GM10847 (cell line): ENCODE data around the gene CAP2.

Experiments used
- POLR2A ChIP-seq: IDR thresholded peaks from 2 replicates; pipeline ENCODE4 v1.6.1; 2011; ENCODE audit not compliant: insufficient read length; ENCODE audit errors: extremely low read depth

CAP2 gene

DNA sequence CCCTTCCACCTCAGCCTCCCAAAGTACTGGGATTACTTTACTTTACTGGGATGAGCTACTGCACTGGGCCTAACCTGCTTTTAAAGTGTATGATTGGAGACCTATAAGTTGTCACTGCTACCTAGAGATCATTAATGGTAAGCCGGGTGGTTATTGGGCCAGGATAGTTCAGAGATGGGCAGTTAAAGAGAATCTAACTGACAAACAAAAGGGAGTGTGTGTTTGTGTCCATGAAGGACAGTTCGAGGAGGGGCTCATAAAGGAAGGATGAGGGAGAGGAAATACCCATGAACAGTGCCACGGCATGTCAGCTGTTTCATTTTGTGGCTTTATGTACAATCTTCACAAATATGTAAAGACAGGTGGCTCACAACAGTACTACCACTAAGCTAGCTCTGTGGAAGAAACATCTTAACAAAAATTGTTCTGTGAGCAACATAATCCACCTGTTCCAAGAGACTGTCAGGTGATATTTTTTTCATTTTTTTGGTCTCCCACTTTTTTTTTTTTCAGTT is 137.0 kb downstream of the CAP2 start:
- TF ChIP-seq POLR2A = no peak

DNA sequence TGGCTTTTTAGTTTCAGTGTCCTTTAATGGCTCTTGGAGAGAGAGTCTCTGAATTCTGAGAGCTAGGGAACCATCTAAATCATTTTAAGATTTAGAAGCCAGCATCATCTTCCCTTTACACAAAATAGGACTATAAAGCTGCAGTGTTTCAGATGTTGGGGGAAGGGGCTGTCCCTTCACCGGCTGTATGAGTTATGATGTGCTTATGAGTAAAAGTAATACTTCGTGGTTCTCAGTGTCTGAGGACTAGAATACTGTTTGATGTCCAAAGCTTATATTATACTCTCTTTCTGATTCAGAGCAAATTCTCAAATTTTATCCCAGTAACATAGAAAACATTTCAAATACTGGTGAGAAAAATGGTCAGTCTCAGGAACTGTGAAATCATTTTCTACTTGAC is 143.2 kb downstream of the CAP2 start:
- no peak for TF ChIP-seq POLR2A

DNA sequence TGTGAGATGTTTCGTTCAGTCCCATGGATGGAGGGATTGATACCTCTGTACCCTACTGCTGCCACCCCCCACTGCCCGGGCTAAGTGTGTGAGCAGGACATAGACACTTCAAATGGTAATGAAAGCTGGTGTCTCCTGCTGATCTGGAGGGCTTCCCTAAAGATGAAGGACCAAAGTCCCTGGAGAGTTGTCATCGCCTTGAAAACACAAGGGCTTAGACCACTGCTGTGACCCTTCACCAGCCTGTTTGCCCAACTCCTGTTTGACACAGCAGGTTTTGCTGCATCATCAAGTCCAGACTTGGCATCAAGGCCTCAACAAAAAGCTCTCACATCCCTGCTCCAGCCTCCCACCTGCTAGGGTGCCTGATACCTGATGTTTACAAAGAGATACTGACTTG is 148.8 kb downstream of the CAP2 start:
- TF ChIP-seq POLR2A = no peak

DNA sequence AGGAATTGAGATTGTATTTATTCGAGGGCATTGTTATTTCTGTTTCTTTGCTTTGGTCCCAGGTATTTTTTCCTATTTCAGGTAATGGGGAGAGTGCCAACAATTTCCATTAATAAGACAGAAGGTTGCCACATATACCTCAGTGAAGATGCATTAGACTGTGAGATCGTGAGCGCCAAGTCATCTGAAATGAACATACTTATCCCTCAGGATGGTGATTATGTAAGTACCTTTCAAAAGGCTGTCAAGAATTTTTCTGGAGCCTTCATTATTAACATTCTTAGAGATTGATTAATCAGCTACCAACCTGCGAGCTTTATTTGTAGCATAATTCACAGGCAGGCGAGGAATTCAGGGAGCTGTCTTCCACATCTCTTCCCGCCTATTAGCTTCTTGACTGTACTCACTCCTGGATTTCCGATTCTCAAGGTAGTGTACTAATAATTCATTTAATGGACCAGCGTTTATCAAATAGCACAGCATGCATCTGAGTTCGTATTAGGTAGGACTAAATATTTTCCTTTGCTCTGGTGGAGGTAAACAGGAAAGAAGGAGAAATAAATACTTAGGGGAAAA is 158.1 kb downstream of the CAP2 start:
- no peak for TF ChIP-seq POLR2A

DNA sequence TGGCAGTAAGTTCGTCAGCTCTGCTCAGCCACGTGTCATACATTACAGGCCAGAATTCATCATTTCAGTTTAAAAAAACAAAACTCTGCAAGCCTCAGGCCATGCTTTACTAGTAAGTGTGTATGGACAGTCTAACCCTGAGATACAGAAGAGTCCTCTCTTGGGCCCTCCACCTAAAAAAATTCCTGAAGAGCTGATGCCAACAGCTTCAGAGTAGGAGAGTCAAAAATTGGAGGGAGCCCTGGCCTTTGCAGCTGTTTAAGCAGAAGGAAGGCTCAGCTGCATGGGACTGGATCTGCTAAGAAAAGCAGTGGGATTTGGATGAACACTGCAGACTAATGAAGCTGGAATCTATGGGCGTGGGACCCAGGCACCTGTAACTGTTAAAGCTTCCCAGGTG is 159.5 kb downstream of the CAP2 start:
- TF ChIP-seq POLR2A = no peak

DNA sequence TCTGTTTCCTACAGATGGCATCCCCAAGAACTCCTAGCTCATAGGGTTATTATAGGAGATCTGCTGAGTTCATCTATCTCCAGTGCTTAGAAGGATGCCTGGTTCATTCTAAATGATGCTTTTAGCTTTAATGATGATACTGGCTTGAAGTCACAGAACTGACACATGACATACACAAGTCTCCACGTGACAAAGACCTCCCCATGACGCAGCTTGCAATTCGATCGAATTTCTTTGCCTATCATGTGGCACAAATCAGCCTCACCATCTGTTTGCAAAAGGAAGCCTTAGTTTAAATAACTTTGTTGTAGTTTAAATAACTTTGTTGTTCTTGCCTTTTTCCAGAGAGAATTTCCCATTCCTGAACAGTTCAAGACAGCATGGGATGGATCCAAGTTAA is 162.6 kb downstream of the CAP2 start:
- no peak for TF ChIP-seq POLR2A

DNA sequence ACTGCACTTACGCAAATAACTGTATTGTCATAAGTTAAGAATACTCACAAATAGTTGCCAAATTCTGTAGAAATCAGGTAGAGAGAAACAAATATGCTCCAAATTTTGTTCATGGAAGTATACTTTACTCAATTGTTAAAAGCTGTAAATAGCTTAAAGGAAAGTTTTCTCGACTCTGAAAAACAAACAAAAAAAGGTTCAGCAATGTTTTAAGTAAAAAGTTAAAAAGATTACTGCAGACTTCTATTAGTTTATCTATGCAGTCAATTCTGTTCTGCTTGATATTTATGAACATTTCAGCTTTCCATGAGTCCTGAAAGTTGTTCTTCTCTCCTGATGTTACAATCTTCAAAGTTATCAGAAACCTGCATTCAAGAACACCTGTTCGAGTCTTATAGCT is 169.2 kb downstream of the CAP2 start:
- TF ChIP-seq POLR2A = no peak

DNA sequence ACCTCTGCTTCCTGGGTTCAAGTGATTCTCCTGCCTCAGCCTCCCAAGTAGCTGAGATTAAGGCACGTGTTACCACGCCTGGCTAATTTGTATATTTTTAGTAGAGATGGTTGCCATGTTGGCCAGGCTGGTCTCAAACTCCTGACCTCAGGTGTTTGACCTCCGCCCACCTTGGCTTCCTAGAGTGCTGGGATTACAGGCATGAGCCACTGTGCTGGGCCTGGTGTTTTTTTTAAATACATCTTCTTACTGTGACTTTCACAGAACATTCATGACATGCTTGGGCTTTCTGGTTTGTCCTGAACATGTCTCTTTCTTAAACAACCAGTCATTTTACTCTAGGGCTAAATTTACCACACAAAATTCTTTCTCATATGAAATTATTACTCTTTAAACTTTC is 172.0 kb downstream of the CAP2 start:
- no peak for TF ChIP-seq POLR2A

DNA sequence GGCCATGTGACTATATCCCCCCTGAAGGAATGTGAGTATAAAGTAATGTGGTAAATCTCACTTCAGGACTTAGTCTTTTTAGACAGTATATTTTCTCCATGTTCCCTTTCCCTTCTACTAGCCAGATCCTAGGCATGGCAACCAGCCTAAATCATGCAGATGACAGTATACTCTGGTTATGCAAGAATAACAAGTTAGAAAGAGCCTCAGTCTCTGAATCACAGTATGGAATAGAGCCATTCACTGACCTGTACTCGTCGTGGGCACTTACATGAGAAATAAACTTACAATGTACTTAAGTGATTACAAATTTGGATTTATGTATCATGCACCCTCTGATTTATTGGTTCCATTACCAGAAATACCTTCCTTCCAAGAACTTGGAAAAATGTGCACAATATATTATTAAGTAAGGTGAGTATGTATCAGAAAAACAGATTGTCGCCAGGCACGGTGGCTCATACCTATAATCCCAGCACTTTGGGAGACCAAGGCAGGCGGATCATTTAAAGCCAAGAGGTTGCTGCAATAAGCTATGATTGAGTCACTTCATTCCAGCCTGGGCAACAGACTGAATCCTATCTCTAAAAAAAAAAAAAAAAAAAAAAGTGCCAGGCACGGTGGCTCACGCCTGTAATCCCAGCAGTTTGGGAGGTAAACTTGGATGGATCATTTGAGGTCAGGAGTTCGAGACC is 181.6 kb downstream of the CAP2 start:
- TF ChIP-seq POLR2A = no peak

DNA sequence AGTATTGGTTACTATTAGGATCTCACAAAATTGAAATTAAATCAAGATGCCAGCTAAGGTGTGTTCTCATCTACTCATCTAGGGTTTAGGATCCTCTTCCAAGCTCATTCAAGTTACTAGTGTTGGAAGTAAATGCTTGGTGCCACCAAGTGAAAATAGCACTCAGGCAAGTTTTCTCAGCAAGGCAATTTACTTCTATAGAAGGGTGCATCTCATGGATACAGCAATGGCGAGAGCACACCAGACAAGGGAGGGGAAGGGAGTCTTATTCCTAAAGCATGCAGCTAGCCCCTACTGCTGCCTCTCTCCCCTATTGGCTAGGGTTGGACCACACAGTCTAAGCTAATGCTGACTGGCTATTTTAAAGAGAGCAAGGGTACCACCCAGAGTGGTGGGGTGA is 183.7 kb downstream of the CAP2 start:
- no peak for TF ChIP-seq POLR2A

DNA sequence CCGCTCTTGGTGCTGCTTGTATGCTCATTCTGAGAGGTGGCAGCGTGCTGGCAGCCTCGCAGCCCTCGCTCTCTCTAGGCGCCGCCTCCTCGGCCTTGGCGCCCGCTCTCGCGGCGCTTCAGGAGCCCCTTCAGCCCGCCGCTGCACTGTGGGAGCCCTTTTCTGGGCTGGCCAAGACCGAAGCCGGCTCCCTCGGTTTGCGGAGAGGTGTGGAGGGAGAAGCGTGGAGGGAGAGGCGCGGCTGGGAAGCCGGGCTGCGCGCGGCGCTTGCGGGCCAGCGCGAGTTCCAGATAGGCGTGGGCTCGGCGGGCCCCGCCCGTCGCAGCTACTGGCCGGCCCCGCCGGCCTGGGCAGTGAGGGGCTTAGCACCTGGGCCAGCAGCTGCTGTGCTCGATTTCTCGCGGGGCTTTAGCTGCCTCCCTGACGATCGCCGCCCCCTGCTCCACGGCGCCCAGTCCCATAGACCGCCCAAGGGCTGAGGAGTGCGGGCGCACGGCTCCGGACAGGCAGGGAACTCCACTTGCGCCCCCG is 187.2 kb downstream of the CAP2 start:
- no peak for TF ChIP-seq POLR2A

DNA sequence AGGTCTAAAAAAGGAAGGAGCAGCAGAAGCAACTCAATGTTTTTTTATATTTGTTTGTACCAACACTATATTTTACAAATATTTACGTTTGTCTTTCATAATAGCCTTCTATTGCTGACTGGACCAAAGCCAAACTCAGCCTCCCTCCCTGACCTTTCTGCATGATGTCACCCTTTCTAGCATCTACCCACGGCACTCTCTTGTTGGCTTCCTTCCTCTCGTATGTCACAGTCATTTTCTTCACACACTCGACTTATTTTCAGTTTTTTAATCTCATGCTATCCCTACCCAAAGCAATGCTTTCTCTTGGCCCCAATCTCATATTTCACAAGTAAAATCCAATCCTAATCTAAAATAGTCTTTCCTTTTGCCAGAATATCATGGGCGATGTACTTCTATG is 190.4 kb downstream of the CAP2 start:
- no peak for TF ChIP-seq POLR2A

DNA sequence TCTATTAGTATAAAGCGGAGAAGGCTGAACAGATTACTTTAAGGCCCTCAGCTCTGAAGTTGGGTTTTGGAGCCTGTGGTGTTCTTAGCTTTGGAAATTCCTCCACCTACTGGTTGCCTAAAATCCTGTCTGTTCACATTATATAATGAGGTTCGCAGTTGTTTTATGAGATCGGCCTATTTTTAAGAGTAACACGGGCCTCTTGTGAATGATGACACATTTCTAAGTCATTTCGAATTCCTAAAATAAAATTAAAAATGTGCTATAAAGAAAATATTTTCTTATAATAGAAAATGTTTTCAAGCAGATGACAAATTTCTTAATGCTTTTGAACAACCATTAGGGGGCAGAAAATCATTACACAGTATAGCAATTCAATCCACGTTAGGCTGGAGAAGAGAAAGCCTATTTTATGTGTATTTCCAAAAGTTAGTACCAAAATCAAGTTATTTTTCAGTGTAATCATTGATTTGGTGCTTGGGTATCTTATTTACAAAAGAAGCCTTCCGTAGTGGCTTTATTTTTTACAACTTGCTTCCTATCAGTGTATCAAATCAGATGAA is 190.9 kb downstream of the CAP2 start:
- no peak for TF ChIP-seq POLR2A

DNA sequence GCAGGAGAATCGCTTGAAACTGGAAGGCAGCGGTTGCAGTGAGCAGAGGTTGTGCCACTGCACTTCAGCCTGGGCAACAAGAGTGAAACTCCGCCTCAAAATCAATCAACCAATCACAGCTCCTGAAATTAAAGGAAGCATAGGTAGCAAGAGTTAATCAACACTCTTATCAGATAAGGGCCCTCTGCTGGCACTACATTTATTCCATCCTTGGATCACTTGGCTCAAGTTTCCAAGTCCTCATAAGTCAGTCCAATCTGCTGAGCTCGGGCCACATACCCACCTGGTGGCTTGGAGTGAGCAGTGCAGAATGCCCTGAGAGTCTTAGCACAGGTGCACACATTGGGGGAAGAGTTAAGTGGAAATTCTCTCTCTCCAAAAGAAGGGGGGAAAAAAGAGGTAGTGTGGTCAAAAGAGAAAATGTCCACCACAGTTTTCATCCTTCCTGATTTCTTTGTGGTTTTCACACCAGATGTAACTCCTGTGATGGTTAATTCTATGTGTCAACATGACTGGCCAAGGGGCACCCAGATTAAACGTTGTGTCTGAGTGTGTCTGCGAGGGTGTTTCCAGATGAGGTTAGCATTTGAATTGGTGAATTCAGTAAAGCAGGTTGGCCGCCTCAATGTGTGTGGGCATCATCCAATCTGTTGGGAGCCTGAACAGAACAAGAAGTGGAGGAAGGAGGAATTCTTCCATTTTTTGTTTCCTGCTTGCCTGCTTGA is 192.5 kb downstream of the CAP2 start:
- no peak for TF ChIP-seq POLR2A

DNA sequence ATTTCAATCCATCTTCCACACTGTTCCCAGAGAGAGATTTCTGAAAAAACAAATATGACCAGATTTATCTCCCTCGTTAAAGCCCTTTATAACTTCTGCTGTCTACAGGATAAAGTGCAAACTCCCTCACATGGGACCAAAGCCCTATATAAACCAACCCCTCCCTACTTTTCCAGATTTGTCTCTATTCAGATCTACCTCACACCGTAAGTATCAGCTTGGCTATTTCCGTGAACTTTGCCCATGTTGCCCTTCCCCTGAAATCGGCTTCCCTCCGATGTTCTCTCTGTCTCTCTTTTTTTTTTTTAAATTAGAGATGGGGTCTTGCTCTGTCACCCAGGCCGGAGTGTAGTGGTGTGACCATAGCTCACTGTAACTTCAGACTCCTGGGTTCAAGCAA is 194.6 kb downstream of the CAP2 start:
- TF ChIP-seq POLR2A = no peak
